GM21515 (cell line): Measurements from ENCODE around the gene GAL3ST2.
"Not testable (repeated sequence)": the region's sequence is repeated elsewhere in the genome, so short reads cannot be mapped to it uniquely, and the experiment has no call there.

ENCODE experiments used
- ATAC-seq: cut with Tn5 transposase; IDR thresholded peaks from one replicate; pipeline ENCODE4 v1.9.1; 2021; ENCODE audit not compliant: unreplicated experiment

GAL3ST2 gene

DNA sequence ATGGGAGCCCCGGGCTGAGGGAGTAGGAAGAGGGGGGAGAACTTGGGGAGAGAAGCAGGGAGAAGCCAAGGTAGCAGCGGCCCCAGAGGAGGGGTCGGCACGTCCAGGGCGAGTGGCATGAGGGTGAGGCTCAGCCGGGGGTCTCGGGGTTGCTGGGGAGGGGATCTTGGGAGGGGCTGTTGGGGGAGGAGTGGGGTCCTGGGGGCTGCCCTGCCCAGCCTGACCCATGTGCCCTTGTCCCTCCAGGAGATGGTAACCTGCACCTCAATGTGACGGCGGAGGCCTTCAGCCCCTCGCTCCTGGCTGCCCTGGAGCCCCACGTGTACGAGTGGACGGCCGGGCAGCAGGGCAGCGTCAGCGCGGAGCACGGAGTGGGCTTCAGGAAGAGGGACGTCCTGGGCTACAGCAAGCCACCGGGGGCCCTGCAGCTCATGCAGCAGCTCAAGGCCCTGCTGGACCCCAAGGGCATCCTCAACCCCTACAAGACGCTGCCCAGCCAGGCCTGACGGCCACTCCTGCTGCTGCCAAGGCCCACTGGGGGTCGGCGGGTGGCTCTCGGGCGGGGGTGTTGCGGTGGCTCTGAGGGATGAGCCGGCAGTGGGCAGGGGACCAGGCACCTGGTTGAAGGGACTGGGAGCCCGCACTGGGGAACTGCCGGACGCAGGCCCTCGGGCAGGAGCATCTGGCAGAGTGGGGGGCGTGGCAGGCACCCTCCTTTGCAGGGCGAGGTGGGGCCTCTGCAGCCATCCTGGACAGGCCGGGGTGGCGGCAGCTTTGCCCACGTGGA is 9.0 kb upstream of the GAL3ST2 start:
- no peak for ATAC-seq

GRCh38 chr2:241768251-241768711 is 8.3 kb upstream of the GAL3ST2 start:
- ATAC-seq: no peak

GRCh38 chr2:241768850-241769249 is 7.8 kb upstream of the GAL3ST2 start:
- ATAC-seq: no peak

DNA sequence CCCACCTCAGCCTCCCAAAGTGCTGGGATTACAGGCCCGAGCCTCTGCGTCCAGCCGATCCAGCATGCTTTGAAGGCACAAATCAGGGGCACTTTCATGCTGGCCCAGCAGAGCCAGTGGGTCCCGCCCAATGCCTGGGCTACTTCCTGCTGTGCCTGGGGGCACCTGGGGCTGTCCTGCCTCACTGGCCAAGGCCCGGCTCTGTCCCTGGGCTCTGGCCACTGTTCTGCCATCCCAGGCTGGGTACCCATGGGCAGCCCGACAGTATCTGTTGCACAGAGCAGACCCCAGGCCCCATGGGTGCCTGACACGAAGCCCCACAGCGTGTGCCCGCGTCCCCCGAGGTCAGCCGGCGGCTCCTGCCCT is 6.8 kb upstream of the GAL3ST2 start:
- no peak for ATAC-seq

GRCh38 chr2:241770185-241770935 is 6.3 kb upstream of the GAL3ST2 start:
- no peak for ATAC-seq

DNA sequence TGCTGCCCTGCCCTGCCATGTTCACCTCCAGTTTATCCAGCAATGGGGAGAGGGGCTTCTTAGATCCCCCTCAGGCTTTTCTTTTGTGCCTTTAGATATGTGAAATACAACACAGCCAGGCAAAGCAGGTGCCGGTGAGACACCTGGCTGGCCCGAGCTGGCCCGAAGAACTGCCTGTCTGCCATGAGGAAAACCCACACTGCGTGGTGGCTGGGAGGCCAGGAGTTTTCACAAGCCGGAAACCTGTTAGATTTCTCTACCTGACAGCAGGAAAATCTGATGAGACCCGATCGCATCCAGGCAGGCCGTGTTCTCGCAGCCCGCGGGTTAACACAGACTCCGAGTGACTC is 5.7 kb upstream of the GAL3ST2 start:
- ATAC-seq: no peak

DNA sequence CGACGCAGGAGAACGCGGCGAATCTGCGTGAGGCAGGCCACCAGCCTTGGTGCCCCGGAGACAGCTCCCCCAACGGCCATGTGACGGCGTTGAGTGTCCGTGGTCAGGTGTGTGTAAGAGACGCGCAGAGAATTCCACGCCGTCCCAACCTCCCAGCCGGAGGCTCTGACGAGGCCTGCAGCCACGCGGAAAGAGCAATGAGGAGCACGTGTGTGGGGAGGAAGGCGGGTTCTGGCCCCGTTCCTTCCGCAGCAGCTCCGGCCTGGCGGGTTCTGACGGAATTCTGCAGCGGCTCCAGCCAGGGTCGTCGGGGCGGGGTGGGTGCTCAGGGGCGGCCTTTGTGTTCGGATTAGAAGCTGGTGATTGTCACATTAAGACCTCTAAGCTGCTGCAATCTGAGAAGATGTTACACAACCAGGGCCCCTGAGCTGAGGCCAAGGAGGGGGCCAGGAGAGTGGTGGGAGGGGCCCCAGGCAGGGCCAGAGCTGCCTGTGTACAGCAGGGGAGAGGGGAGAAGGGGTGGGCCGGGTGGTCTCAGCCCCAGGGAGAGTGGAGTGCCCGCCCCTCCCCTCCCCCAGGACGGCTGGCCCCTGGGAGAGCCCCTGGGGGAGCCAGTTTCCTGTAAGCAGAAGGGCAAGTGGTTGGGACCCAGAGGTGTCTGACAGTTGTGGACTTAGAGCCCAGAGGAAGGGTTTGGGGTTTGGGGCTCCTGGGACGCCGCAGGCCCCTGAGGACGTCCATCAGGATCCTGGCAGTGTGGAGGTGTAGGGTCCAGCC is 5.1 kb upstream of the GAL3ST2 start:
- no peak for ATAC-seq

- ATAC-seq: no peak
Observed at GRCh38 chr2:241772063-241772499, 4.5 kb upstream of the GAL3ST2 start.

- no peak for ATAC-seq
Observed at GRCh38 chr2:241773511-241774418, 2.9 kb upstream of the GAL3ST2 start.

DNA sequence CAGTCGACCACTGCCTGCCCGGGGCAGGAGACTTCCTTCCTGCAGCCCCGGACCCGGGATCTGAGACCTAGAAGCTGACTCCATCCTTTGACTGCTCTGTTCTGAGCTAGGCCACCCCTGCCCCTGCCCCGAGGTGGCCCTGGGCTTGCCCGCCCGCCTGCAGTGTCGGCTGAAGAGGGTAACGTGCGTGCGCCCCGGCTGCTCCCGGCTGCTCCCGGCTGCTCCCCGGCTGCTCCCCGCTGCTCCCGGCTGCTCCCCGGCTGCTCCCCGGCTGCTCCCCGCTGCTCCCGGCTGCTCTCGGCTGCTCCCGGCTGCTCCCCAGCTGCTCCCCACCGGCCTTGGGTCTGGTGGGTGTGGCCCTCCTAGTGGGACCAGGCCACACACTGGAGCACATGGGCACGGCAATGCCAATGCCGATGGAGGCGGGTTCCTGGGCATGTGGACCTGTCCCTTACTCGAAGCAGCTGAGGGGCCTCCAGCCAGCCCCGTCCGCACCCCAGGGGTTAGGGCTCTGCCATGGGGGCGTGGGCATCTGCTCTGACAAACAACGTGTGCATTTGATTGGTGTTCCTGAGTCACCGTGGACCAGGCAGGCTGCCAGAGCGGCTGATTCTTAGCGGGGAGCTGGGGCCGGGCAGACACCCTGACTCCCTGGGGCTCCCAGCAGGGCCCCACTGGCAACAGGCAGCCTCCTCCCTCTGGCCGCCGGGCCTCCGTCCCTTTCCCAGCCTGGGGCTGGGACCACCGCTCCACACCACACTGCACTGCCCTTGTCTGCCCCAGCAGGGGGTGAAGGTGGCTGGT is 2.0 kb upstream of the GAL3ST2 start:
- no peak for ATAC-seq

DNA sequence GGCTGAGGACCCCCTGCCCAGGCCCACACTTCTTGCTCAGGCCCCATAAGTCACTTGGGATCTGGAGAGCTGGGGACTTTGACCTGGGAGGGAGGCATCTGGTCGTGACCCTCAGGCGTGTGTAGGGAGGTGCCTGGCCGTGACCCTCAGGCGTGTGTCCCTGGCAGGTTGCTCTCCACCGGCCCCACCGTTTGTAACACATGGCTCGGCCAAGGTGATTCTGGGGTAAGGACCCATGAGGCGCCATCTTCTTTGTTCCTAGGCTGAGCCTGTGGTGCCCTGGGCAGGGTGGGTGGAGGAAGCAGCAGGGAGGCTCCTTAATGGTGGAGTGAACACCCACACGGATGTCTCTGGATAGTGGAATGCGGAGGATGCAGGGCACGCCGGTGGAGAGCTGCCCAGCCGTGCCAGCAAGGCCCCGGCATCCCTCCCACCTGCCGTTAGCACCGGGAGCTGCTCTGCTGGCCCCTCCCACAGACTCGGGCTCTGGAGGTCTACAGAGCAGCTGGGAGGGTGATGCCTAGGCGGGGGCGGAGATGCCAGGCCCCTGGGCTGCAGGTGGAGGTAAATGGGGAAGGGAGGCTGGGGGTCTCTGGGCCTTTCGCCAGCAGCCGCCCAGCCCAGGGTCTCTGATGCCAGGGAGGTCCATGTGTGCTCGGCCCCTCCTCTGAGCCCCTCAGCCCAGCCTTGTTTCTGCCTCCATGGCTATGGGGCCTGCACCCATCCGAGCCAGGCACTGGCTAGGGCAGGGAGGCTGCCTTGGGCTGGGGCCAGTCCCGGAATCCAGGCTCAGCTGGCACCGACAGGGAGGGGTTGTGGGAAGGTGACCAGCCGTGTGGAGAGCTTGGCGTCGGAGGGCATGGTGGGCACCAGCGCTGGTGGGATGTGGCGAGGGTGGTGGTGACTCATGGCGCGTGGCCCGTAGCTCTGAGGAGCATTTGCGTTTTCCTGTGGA is 1.1 kb upstream of the GAL3ST2 start:
- no peak for ATAC-seq

GRCh38 chr2:241777170-241777685 is 606 bp downstream of the GAL3ST2 start:
- no peak for ATAC-seq

DNA sequence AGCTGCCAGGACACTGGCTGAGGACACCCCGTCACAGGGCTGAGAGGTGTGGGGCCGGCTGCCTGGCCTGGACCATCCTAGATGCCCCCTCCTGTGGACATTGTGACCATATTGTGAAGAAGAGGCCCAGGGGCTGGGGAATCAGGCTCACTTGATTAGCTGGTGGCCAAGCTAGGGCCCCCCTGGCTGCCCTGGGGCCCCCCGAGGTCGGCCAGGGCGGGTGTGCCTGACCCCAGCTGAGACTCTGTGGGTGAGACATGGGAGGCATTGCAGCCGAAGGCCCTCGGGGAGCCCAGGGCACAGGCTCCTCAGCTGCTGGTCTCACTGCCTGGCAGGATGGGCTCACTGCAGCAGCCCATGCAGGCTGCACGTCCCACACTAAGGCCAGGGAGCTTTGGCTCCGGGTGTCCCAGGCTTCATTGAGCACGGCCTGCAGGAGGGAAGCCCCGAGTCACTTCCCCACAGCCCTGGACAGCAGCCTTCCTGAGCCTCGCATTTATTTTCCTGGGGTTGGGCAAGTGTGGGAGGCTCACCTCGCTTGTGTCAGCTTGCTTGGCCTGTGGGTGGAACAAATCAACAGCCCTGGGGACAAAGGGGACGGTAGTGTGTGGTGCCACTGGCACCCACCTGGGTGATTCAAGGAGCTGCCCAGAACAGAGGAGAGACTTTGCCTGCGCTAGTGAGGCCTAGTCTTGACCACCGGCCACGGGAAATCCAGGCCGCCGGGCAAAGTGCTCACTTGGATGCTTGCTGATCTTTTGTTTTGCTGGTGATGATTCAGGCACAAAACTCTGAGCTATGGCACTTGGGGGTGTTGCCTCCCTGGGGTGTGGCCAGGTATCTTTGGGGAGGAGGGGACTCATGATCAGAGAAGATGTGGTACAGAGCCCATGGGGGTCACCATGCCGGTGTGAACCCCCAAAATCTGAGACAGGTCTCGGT is 1.3 kb downstream of the GAL3ST2 start:
- no peak for ATAC-seq

GRCh38 chr2:241780939-241781569 is 4.4 kb downstream of the GAL3ST2 start:
- ATAC-seq: no peak

- not testable (repeated sequence) for ATAC-seq
Observed at GRCh38 chr2:241782053-241782452, 5.4 kb downstream of the GAL3ST2 start.

GRCh38 chr2:241788135-241788534 is 11.5 kb downstream of the GAL3ST2 start:
- no peak for ATAC-seq

GRCh38 chr2:241788572-241788971 is 11.9 kb downstream of the GAL3ST2 start:
- no peak for ATAC-seq
